Stomach smooth muscle (tissue), 2 donors: ENCODE results near the gene CCND1.
"Not testable (repeated sequence)": the region's sequence is repeated elsewhere in the genome, so short reads cannot be mapped to it uniquely, and the experiment has no call there.

Source experiments
- H3K27ac ChIP-seq: one replicate; pipeline ENCODE4 v1.7.0; 2013; ENCODE audit warnings: mild to moderate bottlenecking, low read length, inconsistent platforms
- H3K27me3 ChIP-seq, 2 donors: one replicate each; pipeline ENCODE4 v1.7.0; 2013; ENCODE audit warnings: low read length in 2 of 2; ENCODE audit not compliant: insufficient read depth in 2 of 2, control insufficient read depth in 1 of 2
- H3K36me3 ChIP-seq, 2 donors: one replicate each; pipeline ENCODE4 v1.7.0; 2013; ENCODE audit warnings: low read length in 2 of 2; ENCODE audit not compliant: control insufficient read depth in 2 of 2, insufficient read depth in 2 of 2
- H3K4me1 ChIP-seq: one replicate; pipeline ENCODE4 v1.7.0; 2013; ENCODE audit warnings: low read length; ENCODE audit not compliant: control insufficient read depth, insufficient read depth
- H3K4me3 ChIP-seq, 2 donors: one replicate each; pipeline ENCODE4 v1.7.0; 2013; ENCODE audit warnings: low read length in 2 of 2
- H3K9ac ChIP-seq, 2 donors: one replicate each; pipeline ENCODE4 v1.7.0; 2013; ENCODE audit warnings: low read length in 2 of 2, mild to moderate bottlenecking in 1 of 2
- H3K9me3 ChIP-seq, 2 donors: one replicate each; pipeline ENCODE4 v1.7.0; 2013; ENCODE audit warnings: low read length in 2 of 2; ENCODE audit not compliant: control insufficient read depth in 2 of 2
- donor health status: healthy.
- donor health status: Pancreatic carcinoma.

Gene CCND1

GRCh38 chr11:69618237-69618636 lies 22.7 kb upstream of the CCND1 start:
- H3K9me3 ChIP-seq, result no peaks in the 10 kb centered on the region
- no peak overlapping the region for H3K9ac ChIP-seq
- no peak overlapping the region for H3K27ac ChIP-seq
- no peaks in the 10 kb centered on the region for H3K4me1 ChIP-seq
- peaks cover 3 to 8% of the 10 kb centered on the region in 2 donors for H3K27me3 ChIP-seq
- H3K36me3 ChIP-seq, result no peaks in the 10 kb centered on the region
- no peak overlapping the region for H3K4me3 ChIP-seq

- H3K9me3 ChIP-seq, result no peaks in the 10 kb centered on the region
- H3K27ac ChIP-seq, result no peak overlapping the region
- H3K4me3 ChIP-seq, result no peak overlapping the region
- H3K27me3 ChIP-seq, result peaks cover 2 to 10% of the 10 kb centered on the region in 2 donors
- no peaks in the 10 kb centered on the region for H3K36me3 ChIP-seq
- no peak overlapping the region for H3K9ac ChIP-seq
- no peaks in the 10 kb centered on the region for H3K4me1 ChIP-seq
These were observed 20.2 kb upstream of the CCND1 start for GRCh38 chr11:69620683-69621290.

GRCh38 chr11:69622097-69622681 lies 18.8 kb upstream of the CCND1 start:
- H3K4me1 ChIP-seq, H3K9ac ChIP-seq, H3K36me3 ChIP-seq, H3K27ac ChIP-seq, H3K9me3 ChIP-seq, H3K4me3 ChIP-seq: not testable (repeated sequence)
- H3K27me3 ChIP-seq, result peaks cover 9 to 12% of the 10 kb centered on the region in 2 donors

- no peaks in the 10 kb centered on the region for H3K9me3 ChIP-seq
- no peaks in the 10 kb centered on the region for H3K36me3 ChIP-seq
- H3K27ac ChIP-seq, result no peak overlapping the region
- peaks cover 10 to 24% of the 10 kb centered on the region in 2 donors for H3K27me3 ChIP-seq
- no peaks in the 10 kb centered on the region for H3K4me1 ChIP-seq
- no peak overlapping the region for H3K9ac ChIP-seq
- H3K4me3 ChIP-seq, result no peak overlapping the region
These were observed 16.7 kb upstream of the CCND1 start for GRCh38 chr11:69624293-69624692.

GRCh38 chr11:69625476-69625875 lies 15.5 kb upstream of the CCND1 start:
- no peak overlapping the region for H3K9ac ChIP-seq
- no peak overlapping the region for H3K27ac ChIP-seq
- H3K27me3 ChIP-seq, result peaks cover 12 to 27% of the 10 kb centered on the region in 2 donors
- no peaks in the 10 kb centered on the region for H3K36me3 ChIP-seq
- no peaks in the 10 kb centered on the region for H3K4me1 ChIP-seq
- H3K9me3 ChIP-seq, result peaks cover 2 to 8% of the 10 kb centered on the region in 2 donors
- no peak overlapping the region for H3K4me3 ChIP-seq

GRCh38 chr11:69627551-69627950 lies 13.4 kb upstream of the CCND1 start:
- H3K9me3 ChIP-seq, result peaks cover 2 to 8% of the 10 kb centered on the region in 2 donors
- H3K36me3 ChIP-seq, result no peaks in the 10 kb centered on the region
- no peak overlapping the region for H3K27ac ChIP-seq
- H3K27me3 ChIP-seq, result peaks cover 15 to 27% of the 10 kb centered on the region in 2 donors
- no peak overlapping the region for H3K9ac ChIP-seq
- H3K4me1 ChIP-seq, result no peaks in the 10 kb centered on the region
- no peak overlapping the region for H3K4me3 ChIP-seq

GRCh38 chr11:69630017-69630416 lies 10.9 kb upstream of the CCND1 start:
- Histone ChIP-seq H3K4me3 (no peak overlapping the region), H3K4me1 (no peaks in the 10 kb centered on the region), H3K9ac (no peak overlapping the region), H3K36me3 (no peaks in the 10 kb centered on the region), H3K27ac (no peak overlapping the region), H3K27me3 (peaks cover 27 to 51% of the 10 kb centered on the region in 2 donors), H3K9me3 (peaks cover 2 to 8% of the 10 kb centered on the region in 2 donors)

GRCh38 chr11:69630424-69630823 lies 10.5 kb upstream of the CCND1 start:
- Histone ChIP-seq H3K9ac (no peak overlapping the region), H3K36me3 (no peaks in the 10 kb centered on the region), H3K4me1 (no peaks in the 10 kb centered on the region)

GRCh38 chr11:69632900-69633299 lies 8.1 kb upstream of the CCND1 start:
- H3K9ac ChIP-seq, result no peak overlapping the region
- peaks cover 40 to 61% of the 10 kb centered on the region in 2 donors for H3K27me3 ChIP-seq
- no peak overlapping the region for H3K4me3 ChIP-seq
- peaks cover 21% of the 10 kb centered on the region for H3K4me1 ChIP-seq
- no peak overlapping the region for H3K27ac ChIP-seq
- no peaks in the 10 kb centered on the region for H3K36me3 ChIP-seq
- peaks cover 2 to 8% of the 10 kb centered on the region in 2 donors for H3K9me3 ChIP-seq

More at GRCh38 chr11:69630424-69630823, 10.5 kb upstream of the CCND1 start:
- no peak overlapping the region for H3K4me3 ChIP-seq
- peaks cover 2 to 8% of the 10 kb centered on the region in 2 donors for H3K9me3 ChIP-seq
- peaks cover 29 to 55% of the 10 kb centered on the region in 2 donors for H3K27me3 ChIP-seq
- H3K27ac ChIP-seq, result no peak overlapping the region

- no peaks in the 10 kb centered on the region for H3K36me3 ChIP-seq
- H3K9ac ChIP-seq, result no peak overlapping the region
- peaks cover 2 to 8% of the 10 kb centered on the region in 2 donors for H3K9me3 ChIP-seq
- H3K4me3 ChIP-seq, result no peak overlapping the region
- peaks cover 42 to 67% of the 10 kb centered on the region in 2 donors for H3K27me3 ChIP-seq
- no peak overlapping the region for H3K27ac ChIP-seq
- peaks cover 32% of the 10 kb centered on the region for H3K4me1 ChIP-seq
These were observed 6.9 kb upstream of the CCND1 start for GRCh38 chr11:69634069-69634468.

- Histone ChIP-seq H3K27ac (no peak overlapping the region), H3K4me3 (no peak overlapping the region), H3K4me1 (peaks cover 34% of the 10 kb centered on the region), H3K9me3 (peaks cover 2 to 7% of the 10 kb centered on the region in 2 donors), H3K27me3 (peaks cover 41 to 71% of the 10 kb centered on the region in 2 donors), H3K36me3 (no peaks in the 10 kb centered on the region), H3K9ac (no peak overlapping the region)
These were observed 6.4 kb upstream of the CCND1 start for GRCh38 chr11:69634590-69634989.
